Hematopoietic multipotent progenitor cell treated with erythropoietin and hydrocortisone succinate and interleukin-3 and kit ligand, for 17 days (in vitro differentiated cells): ENCODE results near the gene ARL2BP.
A peak's percentile ranks its signal among the peaks of the same experiment; 100 is the strongest.
"Not testable (repeated sequence)": the region's sequence is repeated elsewhere in the genome, so short reads cannot be mapped to it uniquely, and the experiment has no call there.

Experiments used
- DNase-seq: peaks from one replicate; pipeline ENCODE4 v3.0.0-alpha.2; 2015; ENCODE audit warnings: low spot score

Gene ARL2BP

GRCh38 chr16:57263541-57264351, 18.7 kb downstream of the ARL2BP start:
- no peak for DNase-seq

- DNase-seq: no peak
These were observed 19.3 kb downstream of the ARL2BP start for GRCh38 chr16:57264381-57264780.

- DNase-seq: no peak
These were observed 19.9 kb downstream of the ARL2BP start for GRCh38 chr16:57264950-57265371.

- DNase-seq: peak; percentile 68
These were observed 20.9 kb downstream of the ARL2BP start for GRCh38 chr16:57265850-57266530.

- peak; percentile 41 for DNase-seq
These were observed 21.6 kb downstream of the ARL2BP start for GRCh38 chr16:57266531-57267260.

GRCh38 chr16:57267343-57267742, 22.3 kb downstream of the ARL2BP start:
- DNase-seq: not testable (repeated sequence)

- peak; percentile 91 for DNase-seq
These were observed 24.0 kb downstream of the ARL2BP start for GRCh38 chr16:57268804-57269800.

GRCh38 chr16:57270221-57271062, 25.4 kb downstream of the ARL2BP start:
- DNase-seq: no peak

- no peak for DNase-seq
These were observed 25.9 kb downstream of the ARL2BP start for GRCh38 chr16:57271063-57271345.

- DNase-seq: no peak
These were observed 26.9 kb downstream of the ARL2BP start for GRCh38 chr16:57271867-57272495.

GRCh38 chr16:57273359-57273758, 28.3 kb downstream of the ARL2BP start:
- DNase-seq: no peak

- DNase-seq: no peak
These were observed 28.8 kb downstream of the ARL2BP start for GRCh38 chr16:57273826-57274225.

- DNase-seq: not testable (repeated sequence)
These were observed 30.9 kb downstream of the ARL2BP start for GRCh38 chr16:57275946-57276345.

GRCh38 chr16:57276596-57276995, 31.5 kb downstream of the ARL2BP start:
- no peak for DNase-seq

- no peak for DNase-seq
These were observed 32.5 kb downstream of the ARL2BP start for GRCh38 chr16:57277586-57277985.

- no peak for DNase-seq
These were observed 33.4 kb downstream of the ARL2BP start for GRCh38 chr16:57278494-57278893.

- DNase-seq: no peak
These were observed 35.0 kb downstream of the ARL2BP start for GRCh38 chr16:57279780-57280638.

GRCh38 chr16:57281791-57282190, 36.7 kb downstream of the ARL2BP start:
- no peak for DNase-seq

- no peak for DNase-seq
These were observed 37.6 kb downstream of the ARL2BP start for GRCh38 chr16:57282510-57283213.
